H9 (cell line): ENCODE data around the gene G6PC2. TPM values are rescaled to one million over a fixed set of nuclear protein-coding genes. Genes with fewer than 3 reads are reported as not detected.

ENCODE experiments used
- DNase-seq: peaks from one replicate; pipeline ENCODE4 v3.0.0-alpha.2; 2017
- H2AFZ ChIP-seq: one replicate; pipeline ENCODE4 v1.6.1; 2013; ENCODE audit warnings: mild to moderate bottlenecking, low read length, control low read depth, moderate library complexity
- H2AK5ac ChIP-seq: 2 replicates; pipeline ENCODE4 v1.6.1; 2013; ENCODE audit warnings: low read length, control low read depth, mixed read lengths; ENCODE audit not compliant: insufficient read length
- H2BK120ac ChIP-seq: one replicate; pipeline ENCODE4 v1.6.1; 2013; ENCODE audit warnings: low read depth, mild to moderate bottlenecking, low read length, control low read depth, inconsistent platforms; ENCODE audit not compliant: poor library complexity, severe bottlenecking
- H2BK12ac ChIP-seq: 2 replicates; pipeline ENCODE4 v1.6.1; 2013; ENCODE audit warnings: low read length, control low read depth, mixed read lengths, low read depth; ENCODE audit not compliant: insufficient read length
- H2BK15ac ChIP-seq: 2 replicates; pipeline ENCODE4 v1.6.1; 2013; ENCODE audit warnings: low read depth, low read length, control low read depth
- H2BK20ac ChIP-seq: one replicate; pipeline ENCODE4 v1.6.1; 2013; ENCODE audit warnings: low read depth, mild to moderate bottlenecking, low read length, control low read depth, inconsistent platforms; ENCODE audit not compliant: poor library complexity, severe bottlenecking
- H2BK5ac ChIP-seq: 2 replicates; pipeline ENCODE4 v1.6.1; 2013; ENCODE audit warnings: low read length, control low read depth, mixed read lengths; ENCODE audit not compliant: insufficient read length
- H3K14ac ChIP-seq: 2 replicates; pipeline ENCODE4 v1.6.1; 2013; ENCODE audit warnings: low read length, control low read depth; ENCODE audit not compliant: insufficient read depth
- H3K18ac ChIP-seq: 2 replicates; pipeline ENCODE4 v1.6.1; 2013; ENCODE audit warnings: low read depth, mild to moderate bottlenecking, mixed read lengths, low read length, control low read depth; ENCODE audit not compliant: insufficient read length
- H3K23ac ChIP-seq: 2 replicates; pipeline ENCODE4 v1.6.1; 2013; ENCODE audit warnings: low read length, control low read depth, mixed read lengths, low read depth; ENCODE audit not compliant: insufficient read length
- H3K23me2 ChIP-seq: 2 replicates; pipeline ENCODE4 v1.6.1; 2013; ENCODE audit warnings: low read depth, mild to moderate bottlenecking, mixed read lengths, low read length, control low read depth; ENCODE audit not compliant: insufficient read length, poor library complexity, severe bottlenecking
- H3K27ac ChIP-seq: 2 replicates; pipeline ENCODE4 v1.5.1; 2013; ENCODE audit warnings: low read length, control low read depth, mixed read lengths, low read depth; ENCODE audit not compliant: insufficient read length
- H3K27me3 ChIP-seq: 2 replicates; pipeline ENCODE4 v1.6.1; 2013; ENCODE audit warnings: low read length, control low read depth, inconsistent platforms; ENCODE audit not compliant: insufficient read depth
- H3K4ac ChIP-seq: 2 replicates; pipeline ENCODE4 v1.6.1; 2013; ENCODE audit warnings: low read depth, mild to moderate bottlenecking, control low read depth, inconsistent platforms, low read length, moderate library complexity
- H3K4me1 ChIP-seq: 2 replicates; pipeline ENCODE4 v1.6.1; 2013; ENCODE audit warnings: low read length, control low read depth, inconsistent platforms; ENCODE audit not compliant: insufficient read depth
- H3K4me2 ChIP-seq: 2 replicates; pipeline ENCODE4 v1.6.1; 2013; ENCODE audit warnings: low read length, control low read depth, mixed read lengths; ENCODE audit not compliant: insufficient read length, insufficient read depth
- H3K56ac ChIP-seq: 2 replicates; pipeline ENCODE4 v1.6.1; 2013; ENCODE audit warnings: low read depth, mild to moderate bottlenecking, mixed read lengths, low read length, control low read depth; ENCODE audit not compliant: insufficient read length
- H3K79me1 ChIP-seq: 2 replicates; pipeline ENCODE4 v1.6.1; 2013; ENCODE audit warnings: low read depth, mild to moderate bottlenecking, moderate library complexity, low read length, control low read depth, inconsistent platforms; ENCODE audit not compliant: insufficient read depth, poor library complexity, severe bottlenecking
- H3K79me2 ChIP-seq: 2 replicates; pipeline ENCODE4 v1.6.1; 2013; ENCODE audit warnings: low read length, control low read depth, inconsistent platforms; ENCODE audit not compliant: insufficient read depth
- H3K9ac ChIP-seq: 2 replicates; pipeline ENCODE4 v1.6.1; 2013; ENCODE audit warnings: low read length, control low read depth, mixed read lengths; ENCODE audit not compliant: insufficient read length; ENCODE audit errors: extremely low read depth
- H3K9me3 ChIP-seq: one replicate; pipeline ENCODE4 v1.6.1; 2013; ENCODE audit warnings: low read depth, low read length, inconsistent platforms; ENCODE audit not compliant: control insufficient read depth
- H3T11ph ChIP-seq: one replicate; pipeline ENCODE4 v1.6.1; 2013; ENCODE audit warnings: mild to moderate bottlenecking, low read length, control low read depth, inconsistent platforms
- H4K20me1 ChIP-seq: one replicate; pipeline ENCODE4 v1.6.1; 2013; ENCODE audit not compliant: control insufficient read depth, insufficient read length, insufficient read depth
- H4K5ac ChIP-seq: 2 replicates; pipeline ENCODE4 v1.6.1; 2013; ENCODE audit warnings: low read depth, mild to moderate bottlenecking, mixed read lengths, low read length, control low read depth; ENCODE audit not compliant: insufficient read length
- H4K8ac ChIP-seq: replicated peaks from 2 replicates; pipeline ENCODE4 v1.6.1; 2013; ENCODE audit warnings: low read length, control low read depth, mixed read lengths, low read depth; ENCODE audit not compliant: insufficient read length
- H4K91ac ChIP-seq: 2 replicates; pipeline ENCODE4 v1.6.1; 2013; ENCODE audit warnings: low read depth, mild to moderate bottlenecking, moderate library complexity, mixed read lengths, low read length, control low read depth; ENCODE audit not compliant: insufficient read length
- H3K27ac Mint-ChIP-seq, 3 experiments: 2 replicates in 2 of 3; 3 replicates in 1 of 3; pipeline ENCODE4 v1.8.0; 2020 to 2021; ENCODE audit warnings: mixed read lengths in 3 of 3, mild to moderate bottlenecking in 1 of 3, moderate library complexity in 1 of 3
- H3K27me3 Mint-ChIP-seq: 2 replicates; pipeline ENCODE4 v1.8.0; 2021; ENCODE audit warnings: low read depth, mild to moderate bottlenecking, moderate library complexity, mixed read lengths
- H3K36me3 Mint-ChIP-seq, 3 experiments: 2 replicates in 2 of 3; 3 replicates in 1 of 3; pipeline ENCODE4 v1.8.0; 2020 to 2021; ENCODE audit warnings: low read depth in 3 of 3, mixed read lengths in 3 of 3; ENCODE audit not compliant: insufficient read depth in 1 of 3
- H3K4me1 Mint-ChIP-seq, 2 experiments: 2 replicates each; pipeline ENCODE4 v1.8.0; 2020; ENCODE audit warnings: mixed read lengths in 2 of 2
- H3K4me3 Mint-ChIP-seq, 2 experiments: 2 replicates in 1 of 2; 3 replicates in 1 of 2; pipeline ENCODE4 v1.8.0; 2020 to 2021; ENCODE audit warnings: mild to moderate bottlenecking in 2 of 2, mixed read lengths in 2 of 2, moderate library complexity in 1 of 2
- H3K9me3 Mint-ChIP-seq, 2 experiments: 2 replicates in 1 of 2; 3 replicates in 1 of 2; pipeline ENCODE4 v1.8.0; 2020; ENCODE audit warnings: mild to moderate bottlenecking in 2 of 2, mixed read lengths in 2 of 2, moderate library complexity in 1 of 2
- WGBS: extraction: QIAGEN DNeasy Blood & Tissue Kit; methylation state at CpG from one replicate; pipeline ENCODE4 v1.1.7; 2013; ENCODE audit warnings: missing lambda C conversion rate, low lambda C conversion rate, mixed read lengths; ENCODE audit not compliant: insufficient read length; ENCODE audit errors: extremely low coverage; 5-methylcytosine and 5-hydroxymethylcytosine counted together
- total RNA-seq: library from RNA; stranded (reverse); gene quantifications from 2 replicates; pipeline ENCODE4 v1.2.1, GENCODE V29; 2021
- TF ChIP-seq, protein P1 (sequence below): fragments of 200-600 bp; sonication (generic); conservative IDR thresholded peaks from 3 replicates; pipeline ENCODE4 v1.8.0; 2021; ENCODE audit warnings: antibody characterized with exemption, mild to moderate bottlenecking

G6PC2 gene
- total RNA-seq, 1 experiment from 2014 or later, result not detected

DNA sequence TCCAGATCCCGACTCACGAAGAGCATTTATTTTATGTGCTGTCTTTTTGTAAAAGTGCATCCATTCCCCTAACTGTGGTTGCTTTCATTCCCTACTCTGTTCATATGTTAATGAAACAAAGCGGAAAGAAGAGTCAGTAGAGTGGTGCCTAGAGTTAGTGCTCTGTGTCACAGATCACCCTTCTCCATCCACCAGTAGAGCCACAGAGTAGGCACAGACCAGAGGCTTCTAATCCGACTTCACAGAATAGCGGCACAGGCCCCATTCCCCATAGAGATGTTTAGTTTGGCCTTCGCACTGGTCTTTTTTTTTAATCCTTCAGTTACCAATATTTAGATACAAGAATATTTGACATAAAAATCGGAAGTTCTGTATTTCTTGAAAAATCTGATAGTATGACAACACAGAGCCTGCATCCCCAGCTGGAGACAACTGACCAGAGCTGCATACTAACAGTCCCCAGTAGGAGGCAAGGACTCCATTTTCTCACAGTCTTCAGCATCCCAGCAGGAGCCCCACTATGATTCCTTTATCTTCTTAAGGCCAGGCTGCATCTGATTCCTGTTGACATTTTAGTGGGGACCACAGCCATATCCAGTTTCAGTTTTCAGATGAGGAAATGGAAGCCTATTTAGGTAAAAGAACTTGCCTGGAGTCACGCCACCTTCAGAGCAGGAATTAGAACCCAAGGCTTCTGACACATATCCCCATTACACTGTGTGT, 7.0 kb downstream of the G6PC2 start:
- Histone ChIP-seq H3K23ac (no peak overlapping the region), H4K5ac (no peak overlapping the region), H3K18ac (no peak overlapping the region), H3K79me1 (no peaks in the 10 kb centered on the region), H4K20me1 (no peaks in the 10 kb centered on the region), H2AK5ac (no peak overlapping the region), H3K4ac (no peak overlapping the region), H2BK120ac (no peak overlapping the region), H3K4me1 (peaks cover 22% of the 10 kb centered on the region; the same call in 1 of the 2 replicates), H3K79me2 (no peaks in the 10 kb centered on the region), H2BK15ac (no peak overlapping the region), H3K4me2 (peak overlapping the region; percentile 23), H2BK20ac (no peak overlapping the region), H4K8ac (no peak overlapping the region), H2AFZ (no peak overlapping the region), H3K56ac (no peak overlapping the region), H2BK12ac (no peak overlapping the region), H2BK5ac (no peak overlapping the region), H4K91ac (no peak overlapping the region), H3K9ac (no peak overlapping the region), H3K27ac (no peak overlapping the region), H3K23me2 (no peaks in the 10 kb centered on the region), H3T11ph (no peak overlapping the region), H3K27me3 (no peaks in the 10 kb centered on the region), H3K9me3 (no peaks in the 10 kb centered on the region), H3K14ac (no peak overlapping the region)
- Mint-ChIP-seq H3K4me3 (peak overlapping the region; percentile 1 to 41; a peak in 3 of 5 replicates), H3K9me3 (no peaks in the 10 kb centered on the region; a peak in 1 of 5 replicates), H3K27me3 (no peaks in the 10 kb centered on the region; the same call in 1 of the 2 replicates), H3K36me3 (no peaks in the 10 kb centered on the region), H3K4me1 (peaks cover 64 to 65% of the 10 kb centered on the region in 2 experiments), H3K27ac (peak overlapping the region; percentile 61 to 83 (median 78); a peak in 4 of 7 replicates)
- no CpG with 5 or more reads among the region's 8 CpGs for WGBS
- TF ChIP-seq, protein P1, sequence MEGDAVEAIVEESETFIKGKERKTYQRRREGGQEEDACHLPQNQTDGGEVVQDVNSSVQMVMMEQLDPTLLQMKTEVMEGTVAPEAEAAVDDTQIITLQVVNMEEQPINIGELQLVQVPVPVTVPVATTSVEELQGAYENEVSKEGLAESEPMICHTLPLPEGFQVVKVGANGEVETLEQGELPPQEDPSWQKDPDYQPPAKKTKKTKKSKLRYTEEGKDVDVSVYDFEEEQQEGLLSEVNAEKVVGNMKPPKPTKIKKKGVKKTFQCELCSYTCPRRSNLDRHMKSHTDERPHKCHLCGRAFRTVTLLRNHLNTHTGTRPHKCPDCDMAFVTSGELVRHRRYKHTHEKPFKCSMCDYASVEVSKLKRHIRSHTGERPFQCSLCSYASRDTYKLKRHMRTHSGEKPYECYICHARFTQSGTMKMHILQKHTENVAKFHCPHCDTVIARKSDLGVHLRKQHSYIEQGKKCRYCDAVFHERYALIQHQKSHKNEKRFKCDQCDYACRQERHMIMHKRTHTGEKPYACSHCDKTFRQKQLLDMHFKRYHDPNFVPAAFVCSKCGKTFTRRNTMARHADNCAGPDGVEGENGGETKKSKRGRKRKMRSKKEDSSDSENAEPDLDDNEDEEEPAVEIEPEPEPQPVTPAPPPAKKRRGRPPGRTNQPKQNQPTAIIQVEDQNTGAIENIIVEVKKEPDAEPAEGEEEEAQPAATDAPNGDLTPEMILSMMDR, result peak; percentile 42; the same call in 2 of the 3 replicates
- no peak for DNase-seq
